NCI-H2227 (cell line): ENCODE measurements around the gene ACOT8.
A peak's percentile ranks its signal among the peaks of the same experiment; 100 is the strongest.
"Not testable (repeated sequence)": the region's sequence is repeated elsewhere in the genome, so short reads cannot be mapped to it uniquely, and the experiment has no call there.

Experiments
- DNase-seq: peaks from one replicate; lab custom pipeline; 2025; ENCODE audit not compliant: unreplicated experiment; lab: John Stamatoyannopoulos, UW

Gene ACOT8

GRCh38 chr20:45887346-45887715 lies 30.1 kb upstream of the ACOT8 start, which contains the start of gene SPATA25:
SPATA25 (minus strand) TSS chr20:45887622; CDS start chr20:45887590, 32 bp downstream.
- no peak for DNase-seq

- no peak for DNase-seq
Observed at GRCh38 chr20:45886590-45887345, 29.6 kb upstream of the ACOT8 start.

- no peak for DNase-seq
Observed at GRCh38 chr20:45883100-45883469, 25.9 kb upstream of the ACOT8 start.

- no peak for DNase-seq
Observed at GRCh38 chr20:45882469-45883099, 25.4 kb upstream of the ACOT8 start.

- DNase-seq: peak; percentile 100
Observed at GRCh38 chr20:45880988-45881788, 24.0 kb upstream of the ACOT8 start, which contains the start of gene ZSWIM1. ZSWIM1 (plus strand) TSS chr20:45881227; CDS start chr20:45882593, 1,366 bp downstream.

- no peak for DNase-seq
Observed at GRCh38 chr20:45878076-45878761, 21.0 kb upstream of the ACOT8 start.

- DNase-seq: no peak
Observed at GRCh38 chr20:45874576-45874975, 17.4 kb upstream of the ACOT8 start.

- not testable (repeated sequence) for DNase-seq
Observed at GRCh38 chr20:45874104-45874481, 16.9 kb upstream of the ACOT8 start.

GRCh38 chr20:45873409-45874103 lies 16.4 kb upstream of the ACOT8 start:
- DNase-seq: no peak

GRCh38 chr20:45872626-45873025 lies 15.4 kb upstream of the ACOT8 start:
- no peak for DNase-seq

GRCh38 chr20:45867819-45868176 lies 10.6 kb upstream of the ACOT8 start:
- DNase-seq: no peak

GRCh38 chr20:45867136-45867818 lies 10.1 kb upstream of the ACOT8 start:
- no peak for DNase-seq

- DNase-seq: no peak
Observed at GRCh38 chr20:45866454-45866853, 9.3 kb upstream of the ACOT8 start.

- peak; percentile 31 for DNase-seq
Observed at GRCh38 chr20:45863543-45864470, 6.6 kb upstream of the ACOT8 start.

- DNase-seq: peak; percentile 13
Observed at GRCh38 chr20:45861221-45862075, 4.3 kb upstream of the ACOT8 start.

GRCh38 chr20:45860560-45861220 lies 3.5 kb upstream of the ACOT8 start:
- DNase-seq: no peak

GRCh38 chr20:45859916-45860315 lies 2.7 kb upstream of the ACOT8 start:
- no peak for DNase-seq

- peak; percentile 58 for DNase-seq
Observed at GRCh38 chr20:45857882-45858216, 657 bp upstream of the ACOT8 start.
